Measurements from ENCODE around the gene NNAT. TPM values are rescaled to one million over a fixed set of nuclear protein-coding genes. Genes with fewer than 3 reads are reported as not detected.
"Not testable (repeated sequence)": the region's sequence is repeated elsewhere in the genome, so short reads cannot be mapped to it uniquely, and the experiment has no call there.

NNAT gene
- polyA plus RNA-seq, 1 donor = 75.8 TPM

DNA sequence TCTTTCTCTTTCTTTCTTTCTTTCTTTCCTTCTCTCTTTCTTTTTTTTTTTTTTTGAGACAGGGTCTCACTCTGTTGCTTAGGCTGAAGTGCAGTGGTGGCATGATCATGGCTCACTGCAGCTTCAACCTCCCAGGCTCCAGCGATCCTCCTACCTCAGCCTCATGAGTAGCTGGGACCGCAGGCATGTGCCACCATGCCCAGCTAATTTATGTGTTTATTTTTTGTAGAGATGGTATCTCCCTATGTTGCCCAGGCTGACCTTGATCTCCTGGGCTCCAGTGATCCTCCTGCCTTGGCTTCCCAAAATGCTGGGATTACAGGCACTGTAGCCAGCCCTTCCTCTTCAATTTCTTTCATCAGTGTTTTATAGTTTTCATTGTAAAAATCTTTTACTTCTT lies 30.6 kb downstream of the NNAT start:
- H3K27ac ChIP-seq (ENCODE audit: low read length); H3K9me3 ChIP-seq (ENCODE audit: control insufficient read depth, low read depth, low read length); DNase-seq; H3K36me3 ChIP-seq (ENCODE audit: control insufficient read depth, insufficient read depth, low read length); H3K27me3 ChIP-seq (ENCODE audit: control insufficient read depth, insufficient read depth, low read length); H3K4me1 ChIP-seq (ENCODE audit: control insufficient read depth, insufficient read depth, low read length); H3K4me3 ChIP-seq (ENCODE audit: low read length): not testable (repeated sequence)
- no CpG with 5 or more reads among the region's 2 CpGs for WGBS (ENCODE audit: insufficient coverage, low lambda C conversion rate)

DNA sequence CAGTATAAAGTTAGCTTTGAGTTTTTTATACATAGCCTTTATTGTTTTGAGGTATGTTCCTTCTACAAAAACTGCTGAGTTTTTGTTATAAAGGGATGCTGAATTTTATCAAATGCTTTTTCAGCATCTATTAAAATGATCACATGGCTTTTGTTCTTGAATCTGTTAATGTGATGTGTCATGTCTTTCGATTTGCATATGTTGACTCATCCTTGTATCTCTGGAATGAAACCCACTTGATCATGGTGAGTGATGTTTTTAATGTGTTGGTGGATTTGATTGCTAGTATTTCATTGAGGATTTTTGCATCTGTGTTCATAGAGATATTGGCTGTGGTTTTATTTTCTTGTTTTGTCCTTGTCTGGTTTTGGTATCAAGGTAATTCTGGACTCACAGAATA lies 31.4 kb downstream of the NNAT start:
- Histone ChIP-seq H3K36me3 (ENCODE audit: control insufficient read depth, insufficient read depth, low read length) (no peaks in the 10 kb centered on the region), H3K4me3 (ENCODE audit: low read length) (no peak overlapping the region), H3K27ac (ENCODE audit: low read length) (no peak overlapping the region), H3K9me3 (ENCODE audit: control insufficient read depth, low read depth, low read length) (no peaks in the 10 kb centered on the region), H3K27me3 (ENCODE audit: control insufficient read depth, insufficient read depth, low read length) (no peaks in the 10 kb centered on the region), H3K4me1 (ENCODE audit: control insufficient read depth, insufficient read depth, low read length) (peaks cover 3% of the 10 kb centered on the region)
- WGBS (ENCODE audit: insufficient coverage, low lambda C conversion rate) = no CpG with 5 or more reads among the region's 1 CpG
- DNase-seq = no peak

DNA sequence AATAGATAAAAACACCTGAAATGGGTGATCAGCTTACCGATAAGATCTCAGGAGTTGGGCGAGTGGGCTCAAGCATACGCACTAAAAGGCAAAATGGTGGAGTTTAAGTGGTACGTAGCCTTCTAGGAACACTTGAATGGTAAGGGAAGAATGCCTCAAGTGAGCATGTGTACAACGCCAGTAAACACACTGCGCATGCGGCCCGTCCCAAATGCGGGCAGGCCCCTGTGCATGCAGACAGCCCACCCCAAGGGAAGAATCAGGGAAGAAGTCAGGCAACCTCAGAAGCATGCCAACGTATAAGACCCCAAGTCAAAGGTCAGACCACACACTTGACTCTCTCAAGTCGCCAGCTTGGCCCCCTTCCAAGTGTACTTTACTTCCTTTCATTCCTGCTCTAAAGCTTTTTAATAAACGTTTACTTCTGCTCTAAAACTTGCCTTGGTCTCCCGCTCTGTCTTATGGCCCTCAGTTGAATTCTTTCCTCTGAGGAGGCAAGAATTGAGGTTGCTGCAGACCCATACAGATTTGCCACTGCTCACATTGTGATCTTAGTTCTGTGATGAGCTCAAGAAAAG lies 33.8 kb downstream of the NNAT start:
- H3K4me1 ChIP-seq (ENCODE audit: control insufficient read depth, insufficient read depth, low read length); H3K4me3 ChIP-seq (ENCODE audit: low read length); H3K9me3 ChIP-seq (ENCODE audit: control insufficient read depth, low read depth, low read length); H3K27me3 ChIP-seq (ENCODE audit: control insufficient read depth, insufficient read depth, low read length); DNase-seq; H3K36me3 ChIP-seq (ENCODE audit: control insufficient read depth, insufficient read depth, low read length); H3K27ac ChIP-seq (ENCODE audit: low read length): not testable (repeated sequence)
- WGBS (ENCODE audit: insufficient coverage, low lambda C conversion rate) = 0% methylated on average over 1 of the region's 13 CpGs

DNA sequence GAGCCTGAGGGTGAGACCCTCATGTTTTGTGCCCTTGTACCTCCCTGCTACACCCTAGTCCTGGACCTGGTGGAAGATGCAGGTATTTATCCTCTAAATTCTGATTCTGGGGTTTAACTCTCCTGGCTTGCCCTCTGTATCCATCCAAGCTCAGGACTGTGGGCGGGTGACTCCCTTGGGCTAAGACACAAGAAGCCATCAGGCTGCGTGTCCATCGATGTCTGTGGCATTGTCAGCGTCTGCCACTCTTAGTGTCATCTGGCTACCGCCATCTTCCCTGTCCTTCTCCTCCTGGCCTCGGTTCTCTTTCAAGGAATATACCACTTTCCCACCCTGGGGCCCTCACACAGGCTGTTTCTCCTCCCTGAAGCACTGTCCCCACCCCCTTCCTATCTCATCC lies 35.5 kb downstream of the NNAT start:
- no peaks in the 10 kb centered on the region for H3K27me3 ChIP-seq (ENCODE audit: control insufficient read depth, insufficient read depth, low read length)
- no peak overlapping the region for H3K27ac ChIP-seq (ENCODE audit: low read length)
- H3K36me3 ChIP-seq (ENCODE audit: control insufficient read depth, insufficient read depth, low read length) = no peaks in the 10 kb centered on the region
- no peaks in the 10 kb centered on the region for H3K9me3 ChIP-seq (ENCODE audit: control insufficient read depth, low read depth, low read length)
- WGBS (ENCODE audit: insufficient coverage, low lambda C conversion rate) = no CpG with 5 or more reads among the region's 6 CpGs
- DNase-seq = no peak
- H3K4me3 ChIP-seq (ENCODE audit: low read length) = no peak overlapping the region
- H3K4me1 ChIP-seq (ENCODE audit: control insufficient read depth, insufficient read depth, low read length) = no peaks in the 10 kb centered on the region

DNA sequence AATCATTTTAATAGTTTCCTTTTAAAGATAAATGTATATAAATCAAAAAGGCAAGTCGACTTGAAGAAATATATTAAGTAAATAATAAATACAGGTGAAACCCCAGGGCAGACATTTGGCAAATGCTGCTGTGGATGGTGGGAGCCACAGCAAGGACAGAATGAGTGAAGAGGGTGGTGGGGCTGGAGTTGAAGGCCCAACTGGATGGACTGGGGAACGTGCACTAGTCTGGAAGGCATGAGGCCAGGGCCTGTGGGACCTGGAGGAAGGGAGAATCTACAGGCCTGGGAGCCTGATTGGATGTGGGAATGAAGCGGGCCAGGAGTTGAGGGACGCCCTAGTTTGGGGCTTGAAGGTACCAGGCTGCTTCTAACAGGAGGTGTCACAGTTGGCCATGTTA lies 37.3 kb downstream of the NNAT start:
- no peaks in the 10 kb centered on the region for H3K4me1 ChIP-seq (ENCODE audit: control insufficient read depth, insufficient read depth, low read length)
- H3K27me3 ChIP-seq (ENCODE audit: control insufficient read depth, insufficient read depth, low read length) = no peaks in the 10 kb centered on the region
- WGBS (ENCODE audit: insufficient coverage, low lambda C conversion rate) = 86% methylated on average over 1 of the region's 4 CpGs
- no peak overlapping the region for H3K4me3 ChIP-seq (ENCODE audit: low read length)
- no peaks in the 10 kb centered on the region for H3K36me3 ChIP-seq (ENCODE audit: control insufficient read depth, insufficient read depth, low read length)
- H3K9me3 ChIP-seq (ENCODE audit: control insufficient read depth, low read depth, low read length) = no peaks in the 10 kb centered on the region
- no peak for DNase-seq
- no peak overlapping the region for H3K27ac ChIP-seq (ENCODE audit: low read length)

DNA sequence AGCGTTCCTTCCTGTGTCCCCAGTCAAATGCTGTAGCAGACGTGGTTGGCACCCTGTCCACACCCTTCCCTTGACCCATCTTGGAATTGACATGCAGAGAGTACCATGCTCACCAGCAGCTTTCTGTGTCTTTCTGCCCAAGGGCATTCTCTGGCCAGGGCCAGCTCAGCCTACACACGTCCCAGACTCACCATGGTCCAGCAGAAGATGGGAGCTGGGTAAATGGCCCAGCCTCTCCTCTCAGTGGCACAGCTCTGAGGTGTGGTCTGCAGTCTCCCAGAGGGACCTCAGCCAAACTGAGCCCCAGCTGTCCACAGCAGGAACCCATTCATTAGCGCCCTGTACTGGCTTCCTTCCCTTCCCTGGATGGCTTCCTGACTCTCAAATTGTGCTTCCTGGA lies 37.7 kb downstream of the NNAT start:
- H3K9me3 ChIP-seq (ENCODE audit: control insufficient read depth, low read depth, low read length) = no peaks in the 10 kb centered on the region
- peaks cover 1% of the 10 kb centered on the region for H3K27me3 ChIP-seq (ENCODE audit: control insufficient read depth, insufficient read depth, low read length)
- no peaks in the 10 kb centered on the region for H3K4me1 ChIP-seq (ENCODE audit: control insufficient read depth, insufficient read depth, low read length)
- H3K27ac ChIP-seq (ENCODE audit: low read length) = no peak overlapping the region
- no peak overlapping the region for H3K4me3 ChIP-seq (ENCODE audit: low read length)
- no peaks in the 10 kb centered on the region for H3K36me3 ChIP-seq (ENCODE audit: control insufficient read depth, insufficient read depth, low read length)
- WGBS (ENCODE audit: insufficient coverage, low lambda C conversion rate) = no CpG with 5 or more reads among the region's 4 CpGs
- DNase-seq = no peak

DNA sequence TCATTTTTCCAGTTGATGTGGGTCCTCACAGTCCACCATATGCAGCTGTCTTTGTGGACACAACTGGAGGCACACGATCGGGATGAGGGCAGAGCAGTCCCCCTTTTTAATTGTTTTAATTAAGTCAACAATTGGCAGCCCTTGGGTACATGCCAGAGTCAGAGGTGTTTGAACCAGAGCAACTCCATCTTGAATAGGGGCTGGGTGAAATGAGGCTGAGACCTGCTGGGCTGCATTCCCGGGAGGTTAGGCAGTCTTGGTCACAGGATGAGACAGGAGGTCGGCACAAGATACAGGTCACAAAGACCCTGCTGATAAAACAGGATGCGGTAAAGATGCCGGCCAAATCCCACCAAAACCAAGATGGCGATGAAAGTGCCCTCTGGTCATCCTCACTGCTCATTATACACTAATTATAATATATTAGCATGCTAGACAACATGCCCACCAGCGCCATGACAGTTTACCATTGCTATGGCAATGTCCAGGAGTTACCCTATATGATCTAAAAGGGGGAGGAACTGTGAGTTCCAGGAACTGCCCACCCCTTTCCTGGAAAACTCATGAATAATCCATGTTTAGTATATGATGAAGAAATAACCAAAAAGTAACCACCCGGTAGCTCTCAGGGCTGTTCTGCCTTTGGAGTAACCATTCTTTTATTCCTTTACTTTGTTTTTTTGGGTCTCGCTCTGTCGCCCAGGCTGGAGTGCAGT lies 38.4 kb downstream of the NNAT start:
- Histone ChIP-seq H3K4me3 (ENCODE audit: low read length) (no peak overlapping the region), H3K36me3 (ENCODE audit: control insufficient read depth, insufficient read depth, low read length) (no peaks in the 10 kb centered on the region), H3K27ac (ENCODE audit: low read length) (no peak overlapping the region), H3K27me3 (ENCODE audit: control insufficient read depth, insufficient read depth, low read length) (peaks cover 3% of the 10 kb centered on the region), H3K9me3 (ENCODE audit: control insufficient read depth, low read depth, low read length) (no peaks in the 10 kb centered on the region), H3K4me1 (ENCODE audit: control insufficient read depth, insufficient read depth, low read length) (peaks cover under 1% of the 10 kb centered on the region)
- no peak for DNase-seq
- no CpG with 5 or more reads among the region's 11 CpGs for WGBS (ENCODE audit: insufficient coverage, low lambda C conversion rate)

DNA sequence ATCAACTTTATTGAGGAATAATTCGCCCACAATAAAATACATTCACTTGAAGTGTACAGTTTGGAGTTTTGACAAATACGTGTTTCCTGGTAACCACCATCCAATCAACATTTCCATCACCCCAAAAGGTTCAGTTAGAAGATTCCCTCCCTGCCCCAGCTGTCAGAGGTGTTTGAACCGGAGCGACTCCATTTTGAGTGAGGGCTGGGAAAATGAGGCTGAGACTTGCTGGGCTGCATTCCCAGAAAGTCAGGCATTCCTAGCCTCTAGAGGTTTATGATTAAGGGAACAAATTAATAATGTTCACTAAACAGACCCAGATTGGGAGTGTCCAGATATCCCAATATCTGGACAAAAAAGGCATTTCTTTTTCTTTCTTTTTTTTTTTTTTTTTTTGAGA lies 39.6 kb downstream of the NNAT start:
- Histone ChIP-seq H3K9me3 (ENCODE audit: control insufficient read depth, low read depth, low read length) (no peaks in the 10 kb centered on the region), H3K36me3 (ENCODE audit: control insufficient read depth, insufficient read depth, low read length) (no peaks in the 10 kb centered on the region), H3K4me1 (ENCODE audit: control insufficient read depth, insufficient read depth, low read length) (peaks cover 3% of the 10 kb centered on the region), H3K27ac (ENCODE audit: low read length) (no peak overlapping the region), H3K27me3 (ENCODE audit: control insufficient read depth, insufficient read depth, low read length) (peaks cover 8% of the 10 kb centered on the region), H3K4me3 (ENCODE audit: low read length) (no peak overlapping the region)
- WGBS (ENCODE audit: insufficient coverage, low lambda C conversion rate) = 80% methylated on average over 1 of the region's 4 CpGs
- DNase-seq = no peak

DNA sequence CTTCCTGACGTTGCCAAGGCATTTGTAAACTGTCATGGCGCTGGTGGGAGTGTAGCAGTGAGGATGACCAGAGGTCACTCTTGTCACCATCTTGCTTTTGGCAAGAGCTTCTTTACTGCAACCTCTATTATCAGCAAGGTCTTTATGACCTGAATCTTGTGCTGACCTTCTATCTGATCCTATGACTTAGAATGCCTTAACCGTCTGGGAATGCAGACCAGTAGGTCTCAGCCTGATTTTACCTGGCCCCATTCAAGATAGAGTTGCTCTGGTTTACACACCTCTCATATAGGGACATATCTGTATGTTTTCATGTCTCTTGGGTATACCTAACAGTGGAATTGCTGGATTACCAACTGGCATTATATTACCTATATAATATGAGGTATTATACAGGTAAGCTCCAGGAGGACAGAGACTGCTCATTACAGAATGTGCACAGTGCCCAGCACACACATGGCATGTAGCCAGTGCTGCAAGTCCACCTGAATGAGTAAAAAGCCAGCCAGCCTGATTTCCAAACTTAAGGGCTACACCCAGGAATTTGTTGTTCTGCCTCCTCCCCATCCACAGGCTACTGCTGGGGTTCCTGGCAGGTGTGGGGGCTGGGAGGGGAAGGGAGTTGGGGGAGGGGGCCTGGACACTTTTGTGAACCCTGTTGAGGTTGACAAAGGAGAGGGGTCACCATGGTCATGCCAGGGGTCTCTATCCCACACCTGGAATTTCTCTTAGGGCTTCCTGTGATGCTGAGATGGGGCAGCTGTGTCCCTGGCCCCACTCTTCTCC lies 41.8 kb downstream of the NNAT start:
- 60% methylated on average over 1 of the region's 3 CpGs for WGBS (ENCODE audit: insufficient coverage, low lambda C conversion rate)
- DNase-seq = no peak
- Histone ChIP-seq H3K27ac (ENCODE audit: low read length) (no peak overlapping the region), H3K4me1 (ENCODE audit: control insufficient read depth, insufficient read depth, low read length) (peaks cover 3% of the 10 kb centered on the region), H3K27me3 (ENCODE audit: control insufficient read depth, insufficient read depth, low read length) (peaks cover 16% of the 10 kb centered on the region), H3K36me3 (ENCODE audit: control insufficient read depth, insufficient read depth, low read length) (no peaks in the 10 kb centered on the region), H3K4me3 (ENCODE audit: low read length) (no peak overlapping the region), H3K9me3 (ENCODE audit: control insufficient read depth, low read depth, low read length) (no peaks in the 10 kb centered on the region)

DNA sequence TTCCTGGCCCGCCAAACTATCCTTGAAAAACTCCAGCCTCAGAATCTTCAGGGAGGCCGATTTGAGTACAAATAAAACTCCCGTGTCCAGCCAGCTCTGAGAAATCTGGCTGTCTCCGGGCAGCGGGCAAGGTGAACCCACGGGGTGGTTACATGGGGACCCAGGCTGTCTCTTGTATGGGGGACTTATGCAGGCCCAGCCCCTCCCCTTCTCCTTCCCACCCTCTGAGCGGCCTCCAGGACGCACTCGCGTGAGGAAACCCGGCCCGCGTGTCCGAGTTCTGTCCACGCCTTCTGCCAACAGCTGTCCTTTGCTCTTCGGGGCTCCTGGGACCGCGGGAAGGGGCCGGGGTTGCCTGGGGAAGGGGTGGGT lies 43.0 kb downstream of the NNAT start:
- no peak for DNase-seq
- Histone ChIP-seq H3K4me1 (ENCODE audit: control insufficient read depth, insufficient read depth, low read length) (peaks cover 3% of the 10 kb centered on the region), H3K27me3 (ENCODE audit: control insufficient read depth, insufficient read depth, low read length) (peaks cover 18% of the 10 kb centered on the region), H3K27ac (ENCODE audit: low read length) (no peak overlapping the region), H3K36me3 (ENCODE audit: control insufficient read depth, insufficient read depth, low read length) (no peaks in the 10 kb centered on the region), H3K9me3 (ENCODE audit: control insufficient read depth, low read depth, low read length) (no peaks in the 10 kb centered on the region), H3K4me3 (ENCODE audit: low read length) (no peak overlapping the region)
- no CpG with 5 or more reads among the region's 19 CpGs for WGBS (ENCODE audit: insufficient coverage, low lambda C conversion rate)
